Stimulated activated CD4-positive, alpha-beta T cell treated with anti-CD3 and anti-CD28 coated beads, Interleukin-2, amount 100 ng/mL, for 24 hours (primary cell): ENCODE results near the gene KBTBD13.
"Not testable (repeated sequence)": the region's sequence is repeated elsewhere in the genome, so short reads cannot be mapped to it uniquely, and the experiment has no call there.

Source experiments
- DNase-seq, 2 donors: peaks; one replicate each; pipeline ENCODE4 v3.0.0-alpha.2; 2020

The KBTBD13 gene

GRCh38 chr15:65069779-65070546 is 6.6 kb upstream of the KBTBD13 start:
- DNase-seq = no peak

- DNase-seq = no peak
Measured at GRCh38 chr15:65071381-65071811, 5.2 kb upstream of the KBTBD13 start.

GRCh38 chr15:65072027-65072426 is 4.5 kb upstream of the KBTBD13 start:
- DNase-seq = no peak

- DNase-seq = no peak
Measured at GRCh38 chr15:65072617-65073016, 3.9 kb upstream of the KBTBD13 start.

- DNase-seq = not testable (repeated sequence)
Measured at GRCh38 chr15:65074946-65075345, 1.6 kb upstream of the KBTBD13 start.

- DNase-seq = not testable (repeated sequence)
Measured at GRCh38 chr15:65075607-65076395, 745 bp upstream of the KBTBD13 start.

GRCh38 chr15:65077291-65077980 is 890 bp downstream of the KBTBD13 start:
- no peak for DNase-seq

- peak; percentile 50 to 71 for DNase-seq
Measured at GRCh38 chr15:65077981-65078352, 1.4 kb downstream of the KBTBD13 start.

- DNase-seq = no peak
Measured at GRCh38 chr15:65079580-65079979, 3.0 kb downstream of the KBTBD13 start.

- DNase-seq = no peak
Measured at GRCh38 chr15:65081270-65081669, 4.7 kb downstream of the KBTBD13 start.

- DNase-seq = peak in 1 of 2 donors; percentile 28
Measured at GRCh38 chr15:65081758-65082157, 5.2 kb downstream of the KBTBD13 start.

GRCh38 chr15:65082303-65082953 is 5.9 kb downstream of the KBTBD13 start:
- DNase-seq = peak; percentile 11 to 25

- no peak for DNase-seq
Measured at GRCh38 chr15:65083262-65083701, 6.7 kb downstream of the KBTBD13 start.

- no peak for DNase-seq
Measured at GRCh38 chr15:65084500-65085206, 8.1 kb downstream of the KBTBD13 start.

- no peak for DNase-seq
Measured at GRCh38 chr15:65085207-65085753, 8.7 kb downstream of the KBTBD13 start.

- DNase-seq = peak in 1 of 2 donors; percentile 21
Measured at GRCh38 chr15:65085990-65086679, 9.6 kb downstream of the KBTBD13 start.

GRCh38 chr15:65086680-65087111 is 10.2 kb downstream of the KBTBD13 start:
- DNase-seq = no peak

GRCh38 chr15:65087411-65087810 is 10.9 kb downstream of the KBTBD13 start:
- no peak for DNase-seq

- DNase-seq = no peak
Measured at GRCh38 chr15:65087873-65088642, 11.5 kb downstream of the KBTBD13 start.

GRCh38 chr15:65088643-65089021 is 12.1 kb downstream of the KBTBD13 start:
- no peak for DNase-seq
